H1 (cell line): ENCODE data around the gene LDLRAD4. TPM values are rescaled to one million over a fixed set of nuclear protein-coding genes. Genes with fewer than 3 reads are reported as not detected.

Experiments used
- CTCF ChIA-PET: fragments of 300-600 bp; sonication (Branson Sonifier 250); formaldehyde crosslinking; loops from one replicate; lab custom pipeline; 2021; ENCODE audit not compliant: partially characterized antibody; lab: Charles Lee
- POLR2A ChIA-PET: fragments of 300-600 bp; sonication (Branson Sonifier 250); formaldehyde crosslinking; loops from one replicate; lab custom pipeline; 2021; ENCODE audit warnings: inconsistent platforms; ENCODE audit not compliant: partially characterized antibody; lab: Charles Lee
- DNase-seq, 2 experiments: peaks; one replicate each; pipeline versions ENCODE4 v3.0.0 to v3.0.0-alpha.2; 2010 to 2022; ENCODE audit warnings: low spot score in 2 of 2, low read depth in 1 of 2, mixed read lengths in 1 of 2
- FAIRE-seq: peaks from 2 replicates; lab custom pipeline; 2011; peaks lifted over from hg19 to GRCh38; lab: Jason Lieb, UNC
- H2AFZ ChIP-seq: 2 replicates; pipeline ENCODE4 v1.8.1; 2012; ENCODE audit warnings: low read length, inconsistent platforms
- H2AK5ac ChIP-seq: 2 replicates; pipeline ENCODE4 v1.6.1; 2013; ENCODE audit warnings: low read depth, low read length
- H2BK120ac ChIP-seq: replicated peaks from 2 replicates; pipeline ENCODE3; 2013; ENCODE audit warnings: low read depth, low read length, inconsistent platforms
- H2BK12ac ChIP-seq: 2 replicates; pipeline ENCODE4 v1.6.1; 2013; ENCODE audit warnings: low read depth, low read length
- H2BK15ac ChIP-seq: 2 replicates; pipeline ENCODE4 v1.6.1; 2013; ENCODE audit warnings: low read length
- H2BK20ac ChIP-seq: 2 replicates; pipeline ENCODE4 v1.6.1; 2013; ENCODE audit warnings: low read length
- H2BK5ac ChIP-seq: 2 replicates; pipeline ENCODE4 v1.6.1; 2013; ENCODE audit warnings: low read depth, low read length
- H3K14ac ChIP-seq: 2 replicates; pipeline ENCODE4 v1.6.1; 2013; ENCODE audit warnings: inconsistent platforms; ENCODE audit not compliant: insufficient read length
- H3K18ac ChIP-seq: 2 replicates; pipeline ENCODE4 v1.6.1; 2013; ENCODE audit warnings: low read length; ENCODE audit errors: extremely low read depth
- H3K23ac ChIP-seq: 2 replicates; pipeline ENCODE4 v1.6.1; 2013; ENCODE audit warnings: inconsistent platforms; ENCODE audit not compliant: insufficient read length
- H3K23me2 ChIP-seq: 2 replicates; pipeline ENCODE4 v1.6.1; 2013; ENCODE audit warnings: low read depth, low read length
- H3K27ac ChIP-seq: 2 replicates; pipeline ENCODE4 v1.6.1; 2011; ENCODE audit warnings: low read depth, low read length, inconsistent platforms
- H3K27me3 ChIP-seq, 4 experiments: replicated peaks in 1 of 4; 1 replicate in 1 of 4; 2 replicates in 3 of 4; pipeline versions ENCODE4 v1.6.1 to v1.8.1; 2011 to 2013; ENCODE audit warnings: low read length in 3 of 4, mild to moderate bottlenecking in 3 of 4, inconsistent platforms in 2 of 4, mixed read lengths in 2 of 4, moderate library complexity in 1 of 4; ENCODE audit not compliant: control insufficient read depth in 3 of 4, insufficient read depth in 3 of 4; ENCODE audit errors: extremely low read depth in 1 of 4
- H3K36me3 ChIP-seq, 4 experiments: 2 replicates each; pipeline versions ENCODE4 v1.6.1 to v1.8.1; 2011 to 2013; ENCODE audit warnings: mild to moderate bottlenecking in 4 of 4, low read length in 3 of 4, moderate library complexity in 2 of 4, control low read depth in 1 of 4, inconsistent platforms in 1 of 4; ENCODE audit not compliant: insufficient read depth in 4 of 4, control insufficient read depth in 2 of 4
- H3K4ac ChIP-seq: replicated peaks from 2 replicates; pipeline ENCODE3; 2013; ENCODE audit warnings: low read length, low read depth, mixed read lengths, inconsistent platforms; ENCODE audit not compliant: insufficient read length
- H3K4me1 ChIP-seq, 4 experiments: replicated peaks in 1 of 4; 1 replicate in 1 of 4; 2 replicates in 3 of 4; pipeline versions ENCODE4 v1.6.1 to v1.8.1; 2011 to 2013; ENCODE audit warnings: low read length in 3 of 4, inconsistent platforms in 2 of 4, mixed read lengths in 1 of 4; ENCODE audit not compliant: insufficient read depth in 4 of 4, control insufficient read depth in 3 of 4
- H3K4me2 ChIP-seq, 2 experiments: 2 replicates each; pipeline versions ENCODE4 v1.6.1 to v1.8.1; 2011 to 2013; ENCODE audit warnings: low read depth in 2 of 2, low read length in 2 of 2, control low read depth in 1 of 2, inconsistent platforms in 1 of 2, mild to moderate bottlenecking in 1 of 2; ENCODE audit not compliant: insufficient read depth in 1 of 2
- H3K4me3 ChIP-seq, 4 experiments: fragments of 200-600, 300-600 bp in 1 of 4; sonication (generic), shearing (Covaris generic), sonication (Bioruptor Twin) in 1 of 4; 2 replicates each; pipeline versions ENCODE4 v1.5.1 to v1.8.1; 2011 to 2016; ENCODE audit warnings: low read length in 4 of 4, low read depth in 3 of 4, control low read depth in 2 of 4, inconsistent platforms in 2 of 4, mild to moderate bottlenecking in 2 of 4, mixed read lengths in 1 of 4, moderate library complexity in 1 of 4; ENCODE audit not compliant: insufficient read depth in 2 of 4; ENCODE audit errors: extremely low read depth in 1 of 4
- H3K56ac ChIP-seq: replicated peaks from 2 replicates; pipeline ENCODE3; 2013; ENCODE audit warnings: low read depth, mild to moderate bottlenecking, mixed read lengths, low read length, inconsistent platforms; ENCODE audit not compliant: insufficient read length
- H3K79me1 ChIP-seq: 2 replicates; pipeline ENCODE4 v1.6.1; 2013; ENCODE audit warnings: low read depth, low read length, control low read depth
- H3K79me2 ChIP-seq, 2 experiments: 2 replicates each; pipeline versions ENCODE4 v1.6.1 to v1.8.1; 2012 to 2013; ENCODE audit warnings: low read length in 2 of 2, mild to moderate bottlenecking in 2 of 2, inconsistent platforms in 1 of 2; ENCODE audit not compliant: insufficient read depth in 2 of 2, control insufficient read depth in 1 of 2
- H3K9ac ChIP-seq, 4 experiments: replicated peaks in 1 of 4; 1 replicate in 1 of 4; 2 replicates in 3 of 4; pipeline versions ENCODE4 v1.6.1 to v1.8.1; 2011 to 2013; ENCODE audit warnings: low read depth in 3 of 4, low read length in 3 of 4, control low read depth in 2 of 4, mild to moderate bottlenecking in 2 of 4, moderate library complexity in 2 of 4, inconsistent platforms in 1 of 4; ENCODE audit errors: extremely low read depth in 1 of 4
- H3K9me3 ChIP-seq, 2 experiments: 2 replicates each; pipeline versions ENCODE4 v1.6.1 to v1.8.1; 2012 to 2013; ENCODE audit warnings: mild to moderate bottlenecking in 2 of 2, moderate library complexity in 2 of 2, control low read depth in 1 of 2, inconsistent platforms in 1 of 2, low read depth in 1 of 2, low read length in 1 of 2, mixed read lengths in 1 of 2; ENCODE audit not compliant: insufficient read depth in 2 of 2
- H4K20me1 ChIP-seq, 2 experiments: replicated peaks in 1 of 2; 2 replicates each; pipeline versions ENCODE3 to v1.8.1; 2011 to 2013; ENCODE audit warnings: inconsistent platforms in 2 of 2, low read length in 2 of 2, mild to moderate bottlenecking in 1 of 2; ENCODE audit not compliant: insufficient read depth in 2 of 2, control insufficient read depth in 1 of 2
- H4K5ac ChIP-seq: 2 replicates; pipeline ENCODE4 v1.6.1; 2013; ENCODE audit warnings: low read length, low read depth, mixed read lengths, inconsistent platforms; ENCODE audit not compliant: insufficient read length
- H4K8ac ChIP-seq: 2 replicates; pipeline ENCODE4 v1.8.0; 2013; ENCODE audit warnings: mild to moderate bottlenecking, moderate library complexity, low read length, inconsistent platforms; ENCODE audit not compliant: insufficient read depth; ENCODE audit errors: extremely low read depth
- H4K91ac ChIP-seq: replicated peaks from 2 replicates; pipeline ENCODE3; 2013; ENCODE audit warnings: low read length, mixed read lengths, inconsistent platforms; ENCODE audit not compliant: insufficient read length
- CHD2 ChIP-seq: IDR thresholded peaks from 2 replicates; pipeline ENCODE4 v1.6.1; 2012; ENCODE audit warnings: low read length, improper control_type of control experiment
- SIX5 ChIP-seq: IDR thresholded peaks from 2 replicates; pipeline ENCODE4 v1.6.1; 2011; ENCODE audit warnings: mild to moderate bottlenecking, low read depth, low read length
- WGBS, 2 experiments: shearing (Covaris generic) in 1 of 2; methylation state at CpG; one replicate each; pipeline versions ENCODE4 v1.1.6 to v1.1.7; 2013 to 2015; ENCODE audit warnings: low lambda C conversion rate in 2 of 2, mixed read lengths in 2 of 2, inconsistent platforms in 1 of 2, low coverage in 1 of 2, missing lambda C conversion rate in 1 of 2; ENCODE audit not compliant: insufficient replicate concordance in 2 of 2, insufficient coverage in 1 of 2, insufficient read length in 1 of 2; ENCODE audit errors: extremely low coverage in 1 of 2, missing lambda C conversion rate in 1 of 2; 5-methylcytosine and 5-hydroxymethylcytosine counted together
- polyA plus RNA-seq, 7 experiments: library from polyadenylated mRNA; depleted of rRNA in 3 of 7; stranded (reverse) in 5 of 7; unstranded in 2 of 7; fragments of >200 nt in 5 of 7; fragments of 200-250 nt in 2 of 7; gene quantifications; 1 replicate in 5 of 7; 2 replicates in 1 of 7; 4 replicates in 1 of 7; pipeline versions ENCODE4 v1.2.1 to v1.2.3, GENCODE V29; 2011 to 2013; ENCODE audit warnings: missing spikeins in 2 of 7, mixed read lengths in 2 of 7
- total RNA-seq: library from RNA; stranded (reverse); fragmentation: NEBNext Ultra II Directional; extraction: Animal tissue kit (Norgen Biotek cat#: 25700); gene quantifications from 2 replicates; pipeline ENCODE4 v1.2.1, GENCODE V29; 2021

The LDLRAD4 gene
- total and polyA plus RNA-seq, 2 of the 8 experiments (the other 6 are each of a cell fraction or from before 2014, with no cell fraction given) = 0.77 to 1.4 TPM

GRCh38 chr18:13206301-13206700 is 12.3 kb upstream of the LDLRAD4 start:
- H2BK120ac ChIP-seq = no peak overlapping the region
- H3K36me3 ChIP-seq = no peaks in the 10 kb centered on the region; a peak in 1 of 8 replicates
- DNase-seq (no peak), FAIRE-seq (no peak)
- no peak overlapping the region for H3K4me2 ChIP-seq
- H3K23ac ChIP-seq = no peak overlapping the region
- H4K91ac ChIP-seq = no peak overlapping the region
- no peaks in the 10 kb centered on the region for H3K4me1 ChIP-seq
- no peaks in the 10 kb centered on the region for H3K79me1 ChIP-seq
- no peaks in the 10 kb centered on the region for H3K79me2 ChIP-seq
- no peaks in the 10 kb centered on the region for H4K20me1 ChIP-seq
- H3K14ac ChIP-seq = no peak overlapping the region
- no peaks in the 10 kb centered on the region for H3K23me2 ChIP-seq
- H3K27me3 ChIP-seq = no peaks in the 10 kb centered on the region
- H3K9me3 ChIP-seq = no peaks in the 10 kb centered on the region; a peak in 1 of 4 replicates
- no peak overlapping the region for H2AK5ac ChIP-seq
- H2BK5ac ChIP-seq = no peak overlapping the region
- no peak overlapping the region for H3K4ac ChIP-seq
- 89% methylated on average over 6 of the region's 6 CpGs; no CpG with 5 or more reads in 1 of the 2 experiments for WGBS, 2 experiments
- no peak overlapping the region for H2BK15ac ChIP-seq
- H3K56ac ChIP-seq = no peak overlapping the region
- no peak overlapping the region for H2BK20ac ChIP-seq
- no peak overlapping the region for H3K18ac ChIP-seq
- ChIA-PET CTCF (interaction anchor here (1.3 to 1.5 kb wide), 2 partner anchors 10 to 13 kb away, joined by 4 to 6 read pairs; no protein-coding TSS in a partner anchor), POLR2A (no interaction called here)
- H2AFZ ChIP-seq = no peak overlapping the region
- no peak overlapping the region for H4K8ac ChIP-seq
- H3K27ac ChIP-seq = no peak overlapping the region
- H2BK12ac ChIP-seq = no peak overlapping the region
- H4K5ac ChIP-seq = no peak overlapping the region
- no peak overlapping the region for H3K9ac ChIP-seq
- H3K4me3 ChIP-seq = no peak overlapping the region
- no peak for TF ChIP-seq CHD2
- no peak for TF ChIP-seq SIX5
